ENCODE measurements around the gene IFNAR1.
A peak's percentile ranks its signal among the peaks of the same experiment; 100 is the strongest.
"Not testable (repeated sequence)": the region's sequence is repeated elsewhere in the genome, so short reads cannot be mapped to it uniquely, and the experiment has no call there.

The IFNAR1 gene

DNA sequence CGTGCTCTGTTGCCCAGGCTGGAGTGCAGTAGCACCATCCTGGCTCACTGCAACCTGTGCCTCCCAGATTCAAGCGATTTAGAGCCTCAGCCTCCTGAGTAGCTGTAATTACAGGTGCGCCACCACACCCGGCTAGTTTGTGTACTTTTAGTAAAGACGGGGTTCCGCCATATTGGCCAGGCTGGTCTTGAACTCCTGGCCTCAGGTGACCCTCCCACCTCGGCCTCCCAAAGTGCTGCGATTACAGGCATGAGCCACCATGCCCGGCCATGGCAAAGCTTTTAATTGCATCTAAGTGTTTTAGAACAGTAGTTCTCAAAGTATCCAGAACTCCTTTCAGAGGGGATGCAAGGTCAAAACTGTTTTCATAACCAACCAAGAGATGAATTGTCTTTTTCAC lies 53.3 kb downstream of the IFNAR1 start:
- no peak for DNase-seq

DNA sequence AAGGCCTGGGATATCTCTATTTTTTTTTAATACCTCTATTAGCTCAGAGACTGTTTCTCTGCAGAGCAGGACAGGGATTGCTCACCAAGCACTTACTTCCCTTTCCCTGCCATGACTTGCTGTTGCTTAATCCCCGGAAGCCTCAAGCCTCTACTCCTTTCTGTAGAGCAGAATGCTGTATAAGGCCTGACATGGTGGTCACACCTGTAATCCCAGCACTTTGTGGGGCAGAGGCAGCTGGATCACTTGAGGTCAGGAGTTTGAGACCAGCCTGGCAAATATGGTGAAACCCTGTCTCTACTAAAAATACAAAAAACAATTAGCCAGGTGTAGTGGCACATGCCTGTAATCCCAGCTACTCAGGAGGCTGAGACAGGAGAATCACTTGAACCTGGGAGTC lies 55.2 kb downstream of the IFNAR1 start:
- not testable (repeated sequence) for DNase-seq

DNA sequence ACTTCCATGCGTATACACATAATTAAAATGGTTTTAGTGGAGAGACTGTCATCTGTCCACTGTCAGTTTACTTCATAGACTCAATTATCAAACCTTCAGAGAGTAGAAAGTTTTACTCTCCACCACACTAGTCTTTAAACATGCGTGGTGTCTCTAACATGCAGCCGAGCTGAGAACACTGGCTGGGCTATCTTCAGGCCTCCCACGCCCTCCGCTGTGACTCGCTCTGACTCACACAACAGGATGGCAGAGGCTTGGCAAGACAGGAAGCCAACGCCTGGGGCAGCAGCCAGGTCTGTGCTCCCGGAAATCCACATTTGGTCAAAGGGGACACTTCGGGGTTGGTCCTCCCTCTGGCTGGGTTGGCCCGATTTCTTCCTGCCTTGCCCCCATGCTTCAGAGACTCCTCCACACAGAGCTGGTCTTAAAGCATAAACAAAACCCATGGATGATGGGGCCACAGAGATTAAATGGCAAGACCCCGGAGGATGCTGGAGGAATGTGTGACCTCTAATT lies 55.8 kb downstream of the IFNAR1 start:
- peak; percentile 63 to 73 (median 68) for DNase-seq

DNA sequence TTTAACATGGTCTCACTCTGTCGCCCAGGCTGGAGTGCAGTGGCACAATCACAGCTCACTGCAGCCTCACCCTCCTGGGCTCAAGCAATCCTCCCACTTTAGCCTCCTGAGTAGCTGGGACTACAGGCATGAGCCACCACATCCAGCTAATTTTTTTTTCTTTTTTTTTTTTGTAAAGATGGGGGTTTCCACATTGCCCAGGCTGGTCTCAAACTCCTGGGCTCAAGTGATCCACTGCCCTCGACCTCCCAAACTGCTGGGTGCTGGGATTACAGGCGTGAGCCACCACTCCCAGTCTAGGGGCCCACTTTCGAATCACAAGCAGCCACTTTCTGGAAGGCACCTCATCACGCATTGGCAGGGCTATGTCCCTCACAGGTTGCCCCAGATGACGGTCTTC lies 56.6 kb downstream of the IFNAR1 start:
- not testable (repeated sequence) for DNase-seq

DNA sequence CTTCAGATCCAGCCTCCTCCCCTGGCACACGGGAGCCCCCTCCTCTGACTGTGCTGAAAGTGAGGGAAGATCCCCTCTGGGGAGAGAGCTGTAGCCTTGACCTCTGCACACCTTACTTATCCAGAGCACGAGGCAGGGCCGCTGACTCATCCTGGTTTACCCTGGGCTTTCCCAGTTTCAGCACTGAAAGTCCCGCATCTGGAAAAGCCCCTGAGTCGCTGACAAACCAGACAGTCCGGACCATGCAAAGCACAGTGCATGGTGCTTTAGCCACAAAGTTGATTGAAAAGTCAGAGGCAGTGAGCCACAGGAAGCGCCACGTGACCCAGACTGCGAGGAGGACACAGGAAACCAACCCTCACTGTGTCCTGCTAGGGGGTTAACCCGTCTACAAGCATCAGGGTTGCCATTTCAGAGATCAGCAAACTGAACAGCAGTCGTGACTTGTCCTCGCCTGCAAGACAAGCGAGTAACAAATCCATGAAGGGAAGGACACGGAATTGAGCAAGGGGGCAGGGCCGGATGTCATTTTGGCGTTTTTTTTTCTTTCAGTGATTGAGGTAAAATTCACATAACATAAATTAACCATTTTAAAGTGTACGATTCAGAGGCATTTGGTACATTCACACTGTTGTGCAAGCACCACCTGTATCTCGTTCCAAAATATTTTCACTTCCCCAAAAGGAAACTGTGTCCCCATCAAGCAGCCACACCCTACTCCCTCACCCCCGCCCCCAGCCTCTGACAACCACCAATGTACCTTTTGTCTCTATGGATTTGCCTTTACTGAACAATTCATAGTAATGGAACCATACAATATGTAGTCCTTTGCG lies 58.5 kb downstream of the IFNAR1 start:
- DNase-seq = peak in 3 of 4 experiments; percentile 24 to 47 (median 43)

DNA sequence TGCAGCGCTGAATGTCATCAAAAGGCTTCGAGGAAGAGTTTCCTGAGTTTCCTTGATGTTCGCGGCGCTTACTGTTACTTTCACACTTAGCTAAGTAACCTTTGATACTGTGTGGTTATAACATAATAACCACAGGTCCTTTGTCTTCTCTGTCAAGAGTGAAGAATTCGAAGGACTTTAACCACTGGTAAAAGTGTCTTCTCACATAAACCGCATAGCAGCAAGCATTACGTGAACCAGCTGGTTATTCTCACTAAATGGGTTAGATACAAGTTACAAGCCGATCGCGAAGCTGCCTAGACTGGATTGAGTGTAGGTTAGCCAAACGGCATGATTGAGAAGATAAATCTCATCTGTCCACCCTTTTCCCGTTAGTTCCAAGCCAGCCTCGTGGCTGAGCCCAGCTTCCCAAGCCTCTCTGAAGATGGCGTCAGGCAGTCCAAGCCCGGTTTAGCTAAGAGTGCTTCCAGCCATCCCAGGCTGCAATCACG lies 60.1 kb downstream of the IFNAR1 start:
- DNase-seq = peak in 1 of 4 experiments; percentile 12

DNA sequence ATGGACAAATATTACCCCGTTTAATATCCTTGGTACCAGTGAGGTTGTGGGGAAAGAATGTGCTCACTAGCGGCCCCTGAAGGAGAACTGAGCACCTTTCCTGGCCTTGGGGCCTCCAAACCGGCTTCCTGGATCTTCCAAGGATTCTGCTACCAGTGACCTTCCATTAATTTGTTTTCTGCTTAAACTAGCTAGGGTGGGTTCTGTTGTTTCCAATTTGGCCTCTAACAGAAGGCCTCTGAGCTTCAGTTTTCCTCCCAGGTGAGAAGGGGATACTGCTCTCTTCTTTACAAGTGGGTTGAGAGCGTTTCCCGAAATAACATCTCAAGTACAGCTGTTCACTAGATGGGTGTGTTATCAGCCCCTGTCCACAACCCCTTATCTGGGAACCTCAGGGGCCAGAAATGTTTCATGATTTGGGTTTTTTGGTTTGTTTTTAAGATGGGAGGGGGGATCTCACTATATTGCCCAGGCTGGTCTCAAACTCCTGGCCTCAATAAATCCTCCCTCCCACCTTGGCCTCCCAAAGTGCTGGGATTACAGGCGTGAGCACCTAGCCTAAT lies 61.5 kb downstream of the IFNAR1 start:
- no peak for DNase-seq

DNA sequence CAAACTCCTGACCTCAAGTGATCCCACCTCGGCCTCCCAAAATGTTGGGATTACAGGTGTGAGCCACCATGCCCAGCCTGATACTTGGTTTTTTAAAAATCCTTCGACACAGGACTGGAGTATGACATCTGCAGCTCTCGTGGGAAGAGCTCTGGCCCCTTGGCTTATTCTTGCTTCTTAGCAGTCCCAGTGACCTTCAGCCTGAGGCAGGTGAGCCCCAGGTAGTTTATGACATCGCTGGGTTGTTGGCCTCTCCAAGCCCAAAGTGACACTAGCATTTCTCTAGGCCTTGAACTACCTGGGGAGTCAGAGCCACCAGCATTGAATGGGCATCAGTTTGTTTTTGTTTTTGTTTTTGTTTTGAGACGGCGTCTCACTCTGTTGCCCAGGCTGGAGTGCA lies 62.5 kb downstream of the IFNAR1 start:
- no peak for DNase-seq

DNA sequence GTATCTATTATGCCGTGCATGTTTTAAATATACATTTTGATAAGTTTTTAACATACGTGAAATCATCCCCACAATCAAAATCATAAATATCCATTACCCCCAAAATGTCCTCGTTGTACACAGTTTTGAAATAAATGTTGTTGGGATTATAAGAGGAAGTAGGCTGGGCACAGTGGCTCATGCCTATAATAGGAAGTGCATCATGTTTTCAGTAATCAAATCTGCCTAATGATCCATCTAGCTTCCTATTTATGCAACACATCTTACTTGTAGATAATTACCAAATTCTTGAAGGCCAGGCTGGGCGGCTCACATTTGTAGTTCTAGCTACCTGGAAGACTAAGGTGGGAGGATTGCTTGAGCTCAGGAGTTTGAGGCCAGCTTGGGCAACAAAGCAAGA lies 63.4 kb downstream of the IFNAR1 start:
- no peak for DNase-seq

DNA sequence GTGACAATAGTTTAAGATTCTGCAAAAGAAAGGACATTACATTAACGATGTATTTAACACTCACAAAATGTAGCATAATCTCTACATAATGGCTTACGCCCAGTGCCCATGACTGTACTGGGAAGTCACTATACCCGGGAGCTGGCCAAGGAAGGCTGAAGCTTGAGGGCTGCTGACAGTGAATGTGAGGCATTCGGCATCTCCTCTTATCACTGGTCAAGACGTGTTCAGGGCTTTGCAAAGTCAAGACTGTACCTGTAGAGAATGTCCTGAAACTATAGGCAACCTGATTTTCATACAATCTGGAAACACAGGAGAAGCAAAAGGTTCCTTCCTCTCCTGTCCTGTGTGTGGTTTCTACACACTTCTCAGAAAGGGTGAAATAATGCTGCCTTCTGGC lies 65.7 kb downstream of the IFNAR1 start:
- no peak for DNase-seq

DNA sequence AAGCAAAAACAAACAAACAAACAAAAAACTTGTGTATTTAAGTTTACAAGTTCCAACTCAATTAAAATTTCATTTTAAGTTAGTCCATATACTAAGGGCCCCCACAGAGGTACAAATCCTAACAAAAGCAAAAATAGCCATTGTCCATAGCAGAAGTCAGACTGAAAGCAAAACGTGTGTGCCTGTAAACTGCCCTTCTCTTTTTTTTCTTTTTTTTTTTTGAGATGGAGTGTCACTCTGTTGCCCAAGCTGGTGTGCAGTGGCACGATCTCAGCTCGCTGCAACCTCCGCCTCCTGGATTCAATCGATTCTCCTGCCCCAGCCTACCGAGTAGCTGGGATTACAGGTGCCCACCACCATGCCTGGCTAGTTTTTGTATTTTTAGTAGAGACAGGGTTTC lies 66.9 kb downstream of the IFNAR1 start:
- DNase-seq = no peak

DNA sequence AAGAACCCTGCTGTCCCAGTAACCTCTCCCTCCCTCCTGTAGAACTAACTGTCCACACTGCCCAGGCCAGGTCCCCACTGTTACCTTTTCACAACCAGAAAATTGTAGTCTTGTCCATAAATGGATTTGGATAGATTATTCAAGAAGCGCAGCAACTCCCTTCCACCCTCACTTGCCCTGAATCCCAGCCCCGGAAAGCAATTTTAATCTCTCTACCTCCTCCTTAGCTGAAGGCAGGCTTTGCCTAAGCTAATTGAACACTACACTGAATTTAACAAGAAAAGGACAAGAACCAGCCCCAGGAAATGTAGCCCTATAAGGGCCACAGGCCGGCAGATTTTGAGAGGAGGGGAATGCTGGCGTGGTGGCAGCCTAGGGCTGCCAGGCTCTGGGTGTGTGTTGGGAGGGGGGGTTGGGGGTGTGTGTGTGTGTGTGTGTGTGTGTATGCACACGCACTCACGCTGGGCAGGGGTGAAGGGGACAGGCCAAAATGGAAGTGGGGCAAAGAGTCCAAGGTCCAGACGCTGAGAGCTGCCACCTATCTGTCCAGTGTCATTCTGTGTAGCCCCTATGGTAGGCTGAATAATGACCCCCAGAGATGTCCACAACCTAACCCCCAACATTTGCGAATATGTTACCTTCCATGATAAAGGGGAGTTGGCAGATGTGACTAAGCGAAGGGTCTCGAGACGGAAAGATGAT lies 67.7 kb downstream of the IFNAR1 start:
- DNase-seq = no peak

DNA sequence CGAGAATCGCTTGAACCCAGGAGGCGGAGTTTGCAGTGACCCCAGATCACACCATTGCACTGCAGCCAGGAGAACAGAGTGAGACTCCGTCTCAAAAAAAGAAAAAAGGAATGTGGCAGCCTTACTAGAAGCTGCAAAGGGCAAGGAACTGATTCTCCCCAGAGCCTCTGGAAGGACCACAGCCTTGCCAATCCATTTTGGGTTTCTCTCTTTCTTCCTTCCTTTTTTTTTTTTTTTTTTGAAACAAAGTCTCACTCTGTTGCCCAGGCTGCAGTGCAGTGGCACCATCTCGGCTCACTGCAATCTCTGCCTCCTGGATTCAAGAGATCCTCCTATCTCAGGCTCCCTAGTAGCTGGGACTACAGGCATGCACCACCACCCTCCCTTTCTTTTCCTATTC lies 68.6 kb downstream of the IFNAR1 start:
- no peak for DNase-seq

DNA sequence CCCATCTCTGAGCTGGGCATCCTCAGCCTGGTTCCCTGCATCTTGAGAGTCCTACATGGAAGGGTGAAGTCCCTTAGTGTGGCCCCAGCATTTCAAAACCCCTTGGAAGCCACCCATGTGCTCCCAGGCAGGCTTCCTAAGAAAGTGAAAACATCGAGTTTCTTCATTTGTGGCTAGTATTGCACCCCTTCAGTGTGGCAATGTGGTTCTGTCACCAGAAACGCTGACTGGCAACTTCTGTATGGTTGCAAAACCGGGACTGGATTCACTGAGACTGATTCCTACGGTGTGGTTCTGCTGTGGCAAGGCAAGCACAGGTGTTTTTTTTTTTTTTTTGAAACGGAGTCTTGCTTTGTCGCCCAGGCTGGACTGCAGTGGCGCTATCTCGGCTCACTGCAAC lies 69.5 kb downstream of the IFNAR1 start:
- DNase-seq = no peak

DNA sequence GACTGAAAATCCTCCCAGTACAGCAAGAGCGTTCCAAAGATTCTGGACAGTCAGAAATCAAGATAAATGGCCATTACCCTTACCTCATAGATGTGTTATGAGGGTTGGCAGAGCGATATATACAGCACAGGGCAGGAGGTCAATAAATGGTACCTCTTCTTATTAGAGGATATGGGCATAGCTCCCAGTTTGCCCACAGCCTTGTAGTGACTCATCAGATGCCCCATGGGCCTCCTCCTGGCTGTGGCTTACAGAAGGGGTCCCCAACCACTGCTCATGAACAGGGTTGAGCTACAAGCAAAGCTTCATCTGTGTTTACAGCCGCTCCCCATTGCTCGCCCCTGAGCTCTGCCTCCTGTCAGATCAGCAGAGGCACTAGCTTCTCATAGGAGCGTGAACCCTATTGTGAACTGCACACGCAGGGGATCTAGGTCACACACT lies 71.1 kb downstream of the IFNAR1 start:
- no peak for DNase-seq

DNA sequence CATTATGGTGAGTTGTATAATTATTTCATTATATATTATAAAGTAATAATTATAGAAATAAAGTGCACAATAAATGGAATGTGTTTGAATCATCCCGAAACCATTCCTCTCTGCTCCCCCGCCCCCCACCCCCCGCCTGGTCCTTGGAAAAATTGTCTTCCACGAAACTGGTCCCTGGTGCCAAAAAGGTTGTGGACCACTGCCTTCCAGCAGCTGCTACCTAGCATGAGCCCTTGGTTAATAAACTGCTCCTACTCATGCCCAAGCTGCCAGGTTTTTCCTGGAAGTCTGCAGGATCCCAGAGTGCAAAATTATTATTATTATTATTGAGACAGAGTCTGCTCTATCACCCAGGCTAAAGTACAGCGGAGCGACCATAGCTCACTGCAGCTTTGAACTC lies 71.7 kb downstream of the IFNAR1 start:
- DNase-seq = no peak

DNA sequence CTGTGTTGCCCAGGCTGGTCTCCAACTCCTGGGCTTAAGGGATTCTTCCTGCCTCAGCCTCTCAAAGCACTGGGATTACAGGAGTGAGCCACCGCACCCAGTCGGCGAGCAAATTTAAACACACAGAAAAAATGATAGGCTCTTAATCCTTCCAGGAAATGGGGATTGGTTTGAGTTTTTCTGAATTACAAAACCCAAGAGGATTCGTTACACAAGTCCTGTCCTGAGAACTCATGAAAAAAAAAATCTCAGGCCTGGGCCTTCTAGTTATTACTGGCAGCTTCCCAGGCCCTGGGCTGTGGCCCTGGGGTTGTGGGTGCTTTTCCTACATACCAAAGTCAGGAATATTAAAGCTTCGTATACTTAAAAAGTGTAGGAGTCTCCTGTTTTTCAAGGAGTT lies 72.2 kb downstream of the IFNAR1 start:
- no peak for DNase-seq

DNA sequence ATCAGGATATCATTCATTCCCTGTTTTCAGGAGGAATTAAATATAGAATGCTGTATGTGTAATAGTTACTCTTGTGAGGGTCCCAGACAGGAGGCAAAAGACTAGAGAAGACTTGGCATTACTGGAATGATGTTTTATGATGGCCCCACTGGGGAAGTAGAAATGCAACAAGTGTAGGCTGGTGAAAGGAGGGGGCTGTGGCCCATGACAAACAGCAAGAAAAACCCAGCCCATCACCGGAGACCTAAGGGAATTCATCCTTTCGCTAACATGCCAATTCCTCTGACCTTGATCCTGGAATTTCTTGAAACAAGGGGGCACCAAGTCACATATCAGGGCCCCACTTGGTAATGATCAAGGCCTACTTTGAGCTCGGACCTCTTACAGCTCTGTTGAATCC lies 72.9 kb downstream of the IFNAR1 start:
- DNase-seq = no peak

DNA sequence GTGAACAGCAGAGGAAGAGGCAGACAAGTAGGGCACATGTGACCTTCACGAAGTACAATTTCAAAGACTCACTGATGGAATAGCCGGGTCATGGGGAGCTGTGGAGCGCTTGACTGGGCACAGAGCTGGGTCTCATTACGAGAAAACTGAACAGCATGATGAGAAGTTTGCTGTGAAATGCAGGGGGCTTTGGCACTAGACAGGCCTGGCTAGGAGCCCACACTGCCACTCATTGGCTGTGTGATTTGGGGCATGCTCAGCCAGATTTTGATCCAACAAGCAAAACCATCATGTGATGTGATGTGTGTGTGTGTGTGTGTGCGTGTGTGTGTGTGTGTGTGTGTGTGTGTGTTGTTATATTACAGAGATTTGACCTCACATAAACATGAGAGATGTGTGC lies 73.6 kb downstream of the IFNAR1 start:
- DNase-seq = no peak

DNA sequence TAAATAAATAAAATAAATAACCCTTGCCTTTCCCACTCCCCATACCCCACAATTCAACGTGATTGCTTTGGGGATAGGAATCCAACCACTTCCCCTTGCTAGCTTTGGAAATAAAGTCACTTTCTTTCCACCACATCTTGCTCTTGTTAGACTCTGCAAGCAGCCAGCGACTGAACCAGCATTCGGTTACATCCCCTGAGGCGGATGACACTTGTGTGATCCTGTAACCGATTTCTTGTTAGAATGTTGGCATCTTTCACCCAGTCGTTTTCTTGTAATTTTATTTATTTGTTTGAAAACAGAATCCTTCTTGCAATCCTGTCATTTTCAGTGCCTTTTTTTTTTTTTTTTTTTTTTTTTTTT lies 76.8 kb downstream of the IFNAR1 start:
- DNase-seq = no peak

DNA sequence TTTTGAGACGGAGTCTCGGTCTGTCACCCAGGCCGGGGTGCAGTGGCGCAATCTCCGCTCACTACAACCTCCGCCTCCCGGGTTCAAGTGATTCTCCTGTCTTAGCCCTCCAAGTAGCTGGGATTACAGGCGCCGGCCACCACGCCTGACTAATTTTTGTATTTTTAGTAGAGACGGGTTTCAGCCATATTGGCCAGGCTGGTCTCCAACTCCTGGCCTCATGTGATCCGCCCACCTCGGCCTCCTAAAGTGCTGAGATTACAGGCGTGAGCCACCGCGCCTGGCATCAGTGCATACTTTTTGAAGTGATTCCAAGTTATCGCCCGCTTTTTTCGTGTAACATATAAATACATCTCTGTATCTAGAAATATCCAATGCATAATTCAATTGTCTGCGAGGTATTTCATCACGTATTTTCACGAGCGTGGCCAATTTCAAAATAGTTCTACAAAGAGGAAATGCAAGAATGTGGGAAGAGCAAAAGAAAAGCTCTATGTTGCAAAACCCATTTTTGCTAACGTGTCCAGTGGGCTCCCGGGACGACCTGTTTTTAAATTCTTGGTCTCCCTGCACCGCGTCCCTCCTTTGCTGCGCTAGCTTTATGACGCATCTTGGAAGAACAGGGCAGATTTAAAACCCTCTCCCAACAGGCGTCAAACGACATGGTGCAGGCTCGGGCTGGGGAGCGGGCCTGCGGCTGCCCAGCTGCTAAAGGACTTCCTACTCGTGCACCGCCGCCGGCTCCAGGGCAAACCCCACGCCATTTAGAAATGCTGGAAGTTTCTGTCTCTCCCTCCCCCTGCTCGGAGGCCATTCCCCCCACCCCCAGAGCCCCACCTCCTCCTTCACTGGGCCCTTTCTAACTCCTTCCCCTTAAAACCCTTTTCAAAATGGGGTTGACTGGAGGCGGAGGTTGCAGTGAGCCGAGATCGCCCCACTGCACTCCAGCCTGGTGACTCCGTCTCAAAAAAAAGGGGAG lies 77.5 kb downstream of the IFNAR1 start:
- no peak for DNase-seq

DNA sequence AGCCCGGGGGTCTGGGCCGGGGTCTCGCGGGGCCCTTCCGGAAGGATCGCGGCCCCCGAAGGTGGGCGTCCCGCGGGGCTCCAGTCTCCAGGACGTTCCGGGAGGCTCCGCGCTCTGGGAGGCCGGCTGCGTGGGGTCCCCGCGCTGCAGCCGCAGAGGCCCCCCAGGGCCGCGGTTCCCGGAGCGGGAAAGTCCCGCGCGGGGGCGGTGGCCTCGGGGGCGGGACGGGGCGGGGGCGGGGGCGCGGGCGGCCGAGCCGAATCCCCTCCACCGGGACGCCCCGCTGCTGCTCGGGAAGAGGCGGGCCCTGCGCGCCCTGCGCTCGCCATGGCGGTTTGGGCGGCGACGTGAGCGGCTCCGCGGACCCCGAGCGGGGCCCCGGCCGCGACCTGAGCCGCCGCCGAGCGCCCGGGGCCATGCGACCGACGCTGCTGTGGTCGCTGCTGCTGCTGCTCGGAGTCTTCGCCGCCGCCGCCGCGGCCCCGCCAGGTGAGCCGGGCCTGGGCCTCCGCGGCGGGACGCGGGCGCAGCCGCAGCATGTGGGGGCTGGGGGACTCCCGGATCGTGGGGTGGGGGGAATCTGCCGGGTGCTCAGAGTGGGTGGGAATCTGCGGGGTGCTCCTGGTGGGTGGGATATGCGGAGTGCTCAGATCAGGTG lies 78.5 kb downstream of the IFNAR1 start, which contains the start of gene IFNGR2:
IFNGR2 (plus strand) TSS at position 286 of the 658 bp plus-strand sequence; CDS start at position 417, 131 bp downstream.
- peak in 3 of 4 experiments; percentile 14 to 53 (median 30) for DNase-seq
